ENCODE measurements around the gene ADAMTS17. TPM values are rescaled to one million over a fixed set of nuclear protein-coding genes. Genes with fewer than 3 reads are reported as not detected.

Gene ADAMTS17
- total RNA-seq, 1 experiment from 2014 or later, result 1.8 TPM

DNA sequence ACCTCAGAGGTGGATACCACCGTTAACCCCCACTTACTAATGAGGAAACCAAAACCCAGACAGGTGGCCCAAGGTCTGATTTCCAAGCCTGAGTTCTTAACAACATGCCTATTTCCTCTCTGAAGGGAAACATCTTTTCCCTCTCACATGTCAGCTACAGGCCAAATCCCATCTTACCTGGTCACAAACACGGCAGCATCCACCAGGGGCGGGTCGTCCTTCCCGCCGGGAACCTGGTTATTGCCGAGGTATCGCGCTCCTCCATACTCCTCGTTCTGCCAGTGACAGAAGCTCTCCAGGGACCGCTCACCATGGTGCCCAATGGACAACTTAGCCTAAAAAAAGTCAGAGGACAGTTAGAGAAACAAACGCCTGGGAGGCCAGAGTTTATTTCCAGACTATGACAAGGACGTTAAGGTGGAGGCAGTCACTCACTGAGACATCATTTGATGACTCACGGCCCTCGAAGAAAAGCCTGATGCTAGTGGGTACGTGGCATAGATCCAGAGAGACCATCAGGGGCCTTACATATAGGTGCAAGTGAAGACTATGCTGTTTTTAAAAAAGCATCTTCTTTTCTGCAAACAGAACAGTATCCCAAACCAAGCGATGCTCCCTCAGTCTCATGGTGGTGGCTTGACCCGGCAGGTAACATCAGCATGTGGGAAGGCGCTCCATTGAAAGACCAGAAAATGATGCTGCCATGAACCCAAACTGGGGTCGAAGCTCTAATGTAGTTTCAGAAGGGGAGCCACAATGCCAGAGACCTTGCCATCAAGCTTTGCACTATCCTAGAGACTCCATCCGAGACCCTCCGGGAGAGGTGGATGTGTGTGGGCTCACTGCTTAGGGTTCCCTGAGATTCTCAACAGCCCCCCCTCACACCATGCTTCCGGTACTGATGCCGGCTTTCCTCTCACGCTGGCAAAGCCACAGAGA, 80.2 kb downstream of the ADAMTS17 start:
- ATAC-seq (no peak), DNase-seq (ENCODE audit: low spot score) (no peak)
- Mint-ChIP-seq H3K9me3 (peaks cover 15% of the 10 kb centered on the region), H3K27me3 (ENCODE audit: low read depth) (no peaks in the 10 kb centered on the region), H3K4me3 (no peak overlapping the region), H3K36me3 (peaks cover 14% of the 10 kb centered on the region), H3K4me1 (peaks cover 6% of the 10 kb centered on the region; the same call in 1 of the 2 replicates), H3K27ac (no peak overlapping the region)
- TF ChIP-seq ZNF396 (CRISPR knock-in tag; IDR thresholded peaks at IDR 0.05; ENCODE audit: borderline replicate concordance), result no peak
- TF ChIP-seq KAT7 (CRISPR knock-in tag; IDR thresholded peaks at IDR 0.05; ENCODE audit: borderline replicate concordance), result no peak
- no peak for TF ChIP-seq E2F5 (CRISPR knock-in tag; IDR thresholded peaks at IDR 0.05)
- no peak for TF ChIP-seq CREB1 (CRISPR knock-in tag; IDR thresholded peaks at IDR 0.05)
- no peak for TF ChIP-seq ZNF219 (CRISPR knock-in tag; IDR thresholded peaks at IDR 0.05; ENCODE audit: borderline replicate concordance)
- TF ChIP-seq, protein P1, sequence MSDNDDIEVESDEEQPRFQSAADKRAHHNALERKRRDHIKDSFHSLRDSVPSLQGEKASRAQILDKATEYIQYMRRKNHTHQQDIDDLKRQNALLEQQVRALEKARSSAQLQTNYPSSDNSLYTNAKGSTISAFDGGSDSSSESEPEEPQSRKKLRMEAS (CRISPR knock-in tag; IDR thresholded peaks at IDR 0.05), result no peak
- TF ChIP-seq MXD4 (CRISPR knock-in tag; IDR thresholded peaks at IDR 0.05; ENCODE audit: borderline replicate concordance), result no peak
- TF ChIP-seq, protein P2, sequence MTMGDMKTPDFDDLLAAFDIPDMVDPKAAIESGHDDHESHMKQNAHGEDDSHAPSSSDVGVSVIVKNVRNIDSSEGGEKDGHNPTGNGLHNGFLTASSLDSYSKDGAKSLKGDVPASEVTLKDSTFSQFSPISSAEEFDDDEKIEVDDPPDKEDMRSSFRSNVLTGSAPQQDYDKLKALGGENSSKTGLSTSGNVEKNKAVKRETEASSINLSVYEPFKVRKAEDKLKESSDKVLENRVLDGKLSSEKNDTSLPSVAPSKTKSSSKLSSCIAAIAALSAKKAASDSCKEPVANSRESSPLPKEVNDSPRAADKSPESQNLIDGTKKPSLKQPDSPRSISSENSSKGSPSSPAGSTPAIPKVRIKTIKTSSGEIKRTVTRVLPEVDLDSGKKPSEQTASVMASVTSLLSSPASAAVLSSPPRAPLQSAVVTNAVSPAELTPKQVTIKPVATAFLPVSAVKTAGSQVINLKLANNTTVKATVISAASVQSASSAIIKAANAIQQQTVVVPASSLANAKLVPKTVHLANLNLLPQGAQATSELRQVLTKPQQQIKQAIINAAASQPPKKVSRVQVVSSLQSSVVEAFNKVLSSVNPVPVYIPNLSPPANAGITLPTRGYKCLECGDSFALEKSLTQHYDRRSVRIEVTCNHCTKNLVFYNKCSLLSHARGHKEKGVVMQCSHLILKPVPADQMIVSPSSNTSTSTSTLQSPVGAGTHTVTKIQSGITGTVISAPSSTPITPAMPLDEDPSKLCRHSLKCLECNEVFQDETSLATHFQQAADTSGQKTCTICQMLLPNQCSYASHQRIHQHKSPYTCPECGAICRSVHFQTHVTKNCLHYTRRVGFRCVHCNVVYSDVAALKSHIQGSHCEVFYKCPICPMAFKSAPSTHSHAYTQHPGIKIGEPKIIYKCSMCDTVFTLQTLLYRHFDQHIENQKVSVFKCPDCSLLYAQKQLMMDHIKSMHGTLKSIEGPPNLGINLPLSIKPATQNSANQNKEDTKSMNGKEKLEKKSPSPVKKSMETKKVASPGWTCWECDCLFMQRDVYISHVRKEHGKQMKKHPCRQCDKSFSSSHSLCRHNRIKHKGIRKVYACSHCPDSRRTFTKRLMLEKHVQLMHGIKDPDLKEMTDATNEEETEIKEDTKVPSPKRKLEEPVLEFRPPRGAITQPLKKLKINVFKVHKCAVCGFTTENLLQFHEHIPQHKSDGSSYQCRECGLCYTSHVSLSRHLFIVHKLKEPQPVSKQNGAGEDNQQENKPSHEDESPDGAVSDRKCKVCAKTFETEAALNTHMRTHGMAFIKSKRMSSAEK (CRISPR knock-in tag; IDR thresholded peaks at IDR 0.05; ENCODE audit: borderline replicate concordance), result no peak
- TF ChIP-seq PRDM15 (CRISPR knock-in tag; IDR thresholded peaks at IDR 0.05), result no peak
- TF ChIP-seq CREM (CRISPR knock-in tag; IDR thresholded peaks at IDR 0.05), result no peak
- ChIA-PET CTCF (no interaction called here), POLR2A (no interaction called here)

GRCh38 chr15:100259266-100259665, 82.5 kb downstream of the ADAMTS17 start:
- ChIA-PET CTCF (no interaction called here), POLR2A (no interaction called here)
- Mint-ChIP-seq H3K9me3 (peaks cover 15% of the 10 kb centered on the region), H3K27ac (no peak overlapping the region), H3K27me3 (ENCODE audit: low read depth) (no peaks in the 10 kb centered on the region), H3K4me1 (peaks cover 3% of the 10 kb centered on the region; the same call in 1 of the 2 replicates), H3K4me3 (no peak overlapping the region), H3K36me3 (peaks cover 14% of the 10 kb centered on the region)
- TF ChIP-seq E2F5 (CRISPR knock-in tag; IDR thresholded peaks at IDR 0.05) (no peak), ZNF138 (CRISPR knock-in tag; conservative IDR thresholded peaks at IDR 0.05) (no peak), USF2 (CRISPR knock-in tag; IDR thresholded peaks at IDR 0.05) (no peak), RORB (CRISPR knock-in tag; IDR thresholded peaks at IDR 0.05) (no peak), PRRX2 (CRISPR knock-in tag; IDR thresholded peaks at IDR 0.05) (no peak)
- DNase-seq (ENCODE audit: low spot score), result no peak
- no peak for ATAC-seq
